ENCODE data around the gene PRDM10. TPM values are rescaled to one million over a fixed set of nuclear protein-coding genes. Genes with fewer than 3 reads are reported as not detected.

PRDM10 gene
- total and polyA plus RNA-seq, 10 of the 15 experiments (the other 5 are each of a cell fraction or from before 2014, with no cell fraction given) = 0.93 to 6.2 (median 4.1) TPM

GRCh38 chr11:130001461-130002351 lies 929 bp downstream of the PRDM10 start (continued):
- TF ChIP-seq ZBTB33 (IDR thresholded peaks at IDR 0.05) (no peak), REST (IDR thresholded peaks at IDR 0.05; ENCODE audit: low read depth, low read length) (no peak), ATF2 (IDR thresholded peaks at IDR 0.05; ENCODE audit: low read length) (no peak), EP300 (IDR thresholded peaks at IDR 0.05; ENCODE audit: borderline replicate concordance in 1 of 2, control insufficient read depth in 1 of 2, low read depth in 2 of 2, low read length in 2 of 2) (no peak), RFX5 (IDR thresholded peaks at IDR 0.05; ENCODE audit: low read depth, low read length) (no peak), FOXK2 (IDR thresholded peaks at IDR 0.05) (no peak), RELA (IDR thresholded peaks at IDR 0.05; ENCODE audit: borderline replicate concordance, partially characterized antibody) (peak; percentile 53), ZBTB40 (IDR thresholded peaks at IDR 0.05; ENCODE audit: borderline replicate concordance) (no peak), EZH2 (IDR thresholded peaks at IDR 0.05; ENCODE audit: borderline replicate concordance, control insufficient read depth, low read depth, low read length) (no peak), IRF5 (IDR thresholded peaks at IDR 0.05; ENCODE audit: borderline replicate concordance) (no peak), CBX3 (IDR thresholded peaks at IDR 0.05; ENCODE audit: borderline replicate concordance, low read depth) (no peak), MXI1 (IDR thresholded peaks at IDR 0.05; ENCODE audit: low read depth, low read length) (no peak), POLR2A (IDR thresholded peaks at IDR 0.05; ENCODE audit: low read depth, low read length) (peak; percentile 9; the same call in 1 of the 2 replicates), TCF12 (IDR thresholded peaks at IDR 0.05; ENCODE audit: low read depth, low read length) (peak; percentile 4; the same call in 1 of the 2 replicates)

Measured in GM12878 (cell line).